HepG2 (cell line): ENCODE results near the gene CCDC57. TPM values are rescaled to one million over a fixed set of nuclear protein-coding genes. Genes with fewer than 3 reads are reported as not detected.
A peak's percentile ranks its signal among the peaks of the same experiment; 100 is the strongest.

Experiments
- AHDC1 ChIP-seq: sonication (generic); formaldehyde crosslinking; IDR thresholded peaks from 2 replicates; pipeline ENCODE4 v1.5.1; 2020; ENCODE audit warnings: mild to moderate bottlenecking, missing genetic modification reagents, borderline replicate concordance
- ARNT ChIP-seq: fragments of 450-650 bp; IDR thresholded peaks from 2 replicates; pipeline ENCODE4 v1.6.1; 2017
- CREBL2 ChIP-seq: sonication (generic); formaldehyde crosslinking; IDR thresholded peaks from 2 replicates; pipeline ENCODE4 v1.8.1; 2023; ENCODE audit warnings: missing genetic modification reagents, mild to moderate bottlenecking, borderline replicate concordance
- HOMEZ ChIP-seq: IDR thresholded peaks from 2 replicates; pipeline ENCODE4 v1.6.1; 2016; ENCODE audit warnings: low read depth
- IKZF1 ChIP-seq: fragments of 450-650 bp; IDR thresholded peaks from 2 replicates; pipeline ENCODE4 v1.7.1; 2016
- KAT8 ChIP-seq: IDR thresholded peaks from 2 replicates; pipeline ENCODE4 v1.6.1; 2016; ENCODE audit warnings: missing genetic modification reagents, missing compliant biosample characterization
- KDM1A ChIP-seq: IDR thresholded peaks from 2 replicates; pipeline ENCODE4 v1.6.1; 2016; ENCODE audit warnings: missing compliant biosample characterization
- KDM5B ChIP-seq: sonication (generic); formaldehyde crosslinking; IDR thresholded peaks from 2 replicates; pipeline ENCODE4 v1.4.0; 2020; ENCODE audit warnings: missing genetic modification reagents, mild to moderate bottlenecking, borderline replicate concordance
- MBNL3 ChIP-seq: fragments of 250-450 bp; sonication (Bioruptor Pico); conservative IDR thresholded peaks from 2 replicates; pipeline ENCODE4 v1.8.0; 2022; ENCODE audit warnings: mild to moderate bottlenecking, inconsistent platforms
- SP4 ChIP-seq: sonication (generic); formaldehyde crosslinking; IDR thresholded peaks from 2 replicates; pipeline ENCODE4 v1.8.1; 2023; ENCODE audit warnings: mild to moderate bottlenecking, missing genetic modification reagents
- TFE3 ChIP-seq: IDR thresholded peaks from 2 replicates; pipeline ENCODE4 v1.6.1; 2016
- U2AF2 ChIP-seq: fragments of 200-400 bp; formaldehyde crosslinking; IDR thresholded peaks from 2 replicates; pipeline ENCODE4 v1.6.1; 2017; ENCODE audit warnings: low read depth, mild to moderate bottlenecking, low read length
- ZNF224 ChIP-seq: sonication (generic); formaldehyde crosslinking; IDR thresholded peaks from 2 replicates; pipeline ENCODE4 v1.5.0; 2020; ENCODE audit warnings: mild to moderate bottlenecking, missing genetic modification reagents
- ZNF263 ChIP-seq: sonication (generic); formaldehyde crosslinking; IDR thresholded peaks from 2 replicates; pipeline ENCODE4 v1.4.0; 2020; ENCODE audit warnings: missing genetic modification reagents
- ZNF275 ChIP-seq: sonication (generic); formaldehyde crosslinking; IDR thresholded peaks from 2 replicates; pipeline ENCODE4 v1.8.0; 2022; ENCODE audit warnings: missing genetic modification reagents, mild to moderate bottlenecking, inconsistent platforms, borderline replicate concordance
- ZNF30 ChIP-seq: sonication (generic); formaldehyde crosslinking; IDR thresholded peaks from 2 replicates; pipeline ENCODE4 v1.5.0; 2020; ENCODE audit warnings: mild to moderate bottlenecking, missing genetic modification reagents
- ZNF331 ChIP-seq: sonication (generic); formaldehyde crosslinking; IDR thresholded peaks from 2 replicates; pipeline ENCODE4 v1.4.0; 2020; ENCODE audit warnings: missing genetic modification reagents
- ZNF484 ChIP-seq: sonication (generic); formaldehyde crosslinking; IDR thresholded peaks from 2 replicates; pipeline ENCODE4 v1.5.1; 2020; ENCODE audit warnings: mild to moderate bottlenecking, low read depth, missing genetic modification reagents, borderline replicate concordance
- ZNF737 ChIP-seq: sonication (generic); formaldehyde crosslinking; IDR thresholded peaks from 2 replicates; pipeline ENCODE4 v1.5.0; 2020; ENCODE audit warnings: missing genetic modification reagents, mild to moderate bottlenecking, borderline replicate concordance
- polyA plus RNA-seq, 8 experiments: library from polyadenylated mRNA; depleted of rRNA in 3 of 8; stranded (reverse) in 7 of 8; unstranded in 1 of 8; fragments of >200 nt; fragmentation: Illumina TruSeq in 4 of 8; extraction: Trizol in 4 of 8; gene quantifications; 2 replicates each; pipeline versions ENCODE4 v1.2.1 to v1.2.3, GENCODE V29; 2011 to 2016; ENCODE audit warnings: low read depth in 4 of 8, missing spikeins in 1 of 8, mixed read lengths in 1 of 8; ENCODE audit not compliant: insufficient read depth in 1 of 8
- total RNA-seq, 5 experiments: library from RNA; depleted of rRNA; stranded (reverse); fragments of >200 nt; fragmentation: Illumina TruSeq; extraction: Trizol; gene quantifications; 2 replicates each; pipeline ENCODE4 v1.2.3, GENCODE V29; 2016; ENCODE audit warnings: low read depth in 1 of 5

The CCDC57 gene
- total and polyA plus RNA-seq, 2 of the 13 experiments (the other 11 are each of a cell fraction or from before 2014, with no cell fraction given): 59.3 to 59.9 TPM

- TF ChIP-seq AHDC1 (CRISPR knock-in tag): no peak; the same call in 1 of the 2 replicates
- no peak for TF ChIP-seq IKZF1
- TF ChIP-seq HOMEZ (CRISPR knock-in tag): peak; percentile 64; the same call in 1 of the 2 replicates
- no peak for TF ChIP-seq ARNT
- no peak for TF ChIP-seq MBNL3 (CRISPR knock-in tag)
- peak; percentile 84 for TF ChIP-seq SP4
- TF ChIP-seq KAT8 (CRISPR knock-in tag): peak; percentile 66; the same call in 1 of the 2 replicates
- peak; percentile 88 for TF ChIP-seq ZNF331 (CRISPR knock-in tag)
- TF ChIP-seq ZNF275: no peak
- no peak for TF ChIP-seq U2AF2
- no peak; the same call in 1 of the 2 replicates for TF ChIP-seq CREBL2 (CRISPR knock-in tag)
- TF ChIP-seq TFE3: peak; percentile 57
- TF ChIP-seq ZNF224: no peak; the same call in 1 of the 2 replicates
- TF ChIP-seq ZNF30: no peak
- peak; percentile 88 for TF ChIP-seq KDM5B
- TF ChIP-seq KDM1A (CRISPR knock-in tag): no peak
- peak; percentile 65; the same call in 1 of the 2 replicates for TF ChIP-seq ZNF263 (CRISPR knock-in tag)
- no peak for TF ChIP-seq ZNF737 (CRISPR knock-in tag)
- no peak for TF ChIP-seq ZNF484 (CRISPR knock-in tag)
Measured at GRCh38 chr17:82103553-82104451, 108.8 kb downstream of the CCDC57 start (continued).
